AG09319 (cell line): ENCODE measurements around the gene TOGARAM2.
A peak's percentile ranks its signal among the peaks of the same experiment; 100 is the strongest.
"Not testable (repeated sequence)": the region's sequence is repeated elsewhere in the genome, so short reads cannot be mapped to it uniquely, and the experiment has no call there.

Experiments used
- DNase-seq: peaks from one replicate; pipeline ENCODE4 v3.0.0-alpha.2; 2010; ENCODE audit warnings: low read depth; ENCODE audit errors: extremely low read depth
- TF ChIP-seq, protein P1 (sequence below): IDR thresholded peaks from 2 replicates; pipeline ENCODE4 v1.5.1; 2011; ENCODE audit warnings: low read depth, mild to moderate bottlenecking, inconsistent platforms, low read length, moderate library complexity

The TOGARAM2 gene

GRCh38 chr2:29075894-29076705, 95.0 kb downstream of the TOGARAM2 start:
- TF ChIP-seq, protein P1, sequence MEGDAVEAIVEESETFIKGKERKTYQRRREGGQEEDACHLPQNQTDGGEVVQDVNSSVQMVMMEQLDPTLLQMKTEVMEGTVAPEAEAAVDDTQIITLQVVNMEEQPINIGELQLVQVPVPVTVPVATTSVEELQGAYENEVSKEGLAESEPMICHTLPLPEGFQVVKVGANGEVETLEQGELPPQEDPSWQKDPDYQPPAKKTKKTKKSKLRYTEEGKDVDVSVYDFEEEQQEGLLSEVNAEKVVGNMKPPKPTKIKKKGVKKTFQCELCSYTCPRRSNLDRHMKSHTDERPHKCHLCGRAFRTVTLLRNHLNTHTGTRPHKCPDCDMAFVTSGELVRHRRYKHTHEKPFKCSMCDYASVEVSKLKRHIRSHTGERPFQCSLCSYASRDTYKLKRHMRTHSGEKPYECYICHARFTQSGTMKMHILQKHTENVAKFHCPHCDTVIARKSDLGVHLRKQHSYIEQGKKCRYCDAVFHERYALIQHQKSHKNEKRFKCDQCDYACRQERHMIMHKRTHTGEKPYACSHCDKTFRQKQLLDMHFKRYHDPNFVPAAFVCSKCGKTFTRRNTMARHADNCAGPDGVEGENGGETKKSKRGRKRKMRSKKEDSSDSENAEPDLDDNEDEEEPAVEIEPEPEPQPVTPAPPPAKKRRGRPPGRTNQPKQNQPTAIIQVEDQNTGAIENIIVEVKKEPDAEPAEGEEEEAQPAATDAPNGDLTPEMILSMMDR = no peak; the same call in 1 of the 2 replicates
- peak; percentile 68 for DNase-seq

- TF ChIP-seq, protein P1 = no peak
- no peak for DNase-seq
Observed at GRCh38 chr2:29079887-29080286, 98.8 kb downstream of the TOGARAM2 start.

DNA sequence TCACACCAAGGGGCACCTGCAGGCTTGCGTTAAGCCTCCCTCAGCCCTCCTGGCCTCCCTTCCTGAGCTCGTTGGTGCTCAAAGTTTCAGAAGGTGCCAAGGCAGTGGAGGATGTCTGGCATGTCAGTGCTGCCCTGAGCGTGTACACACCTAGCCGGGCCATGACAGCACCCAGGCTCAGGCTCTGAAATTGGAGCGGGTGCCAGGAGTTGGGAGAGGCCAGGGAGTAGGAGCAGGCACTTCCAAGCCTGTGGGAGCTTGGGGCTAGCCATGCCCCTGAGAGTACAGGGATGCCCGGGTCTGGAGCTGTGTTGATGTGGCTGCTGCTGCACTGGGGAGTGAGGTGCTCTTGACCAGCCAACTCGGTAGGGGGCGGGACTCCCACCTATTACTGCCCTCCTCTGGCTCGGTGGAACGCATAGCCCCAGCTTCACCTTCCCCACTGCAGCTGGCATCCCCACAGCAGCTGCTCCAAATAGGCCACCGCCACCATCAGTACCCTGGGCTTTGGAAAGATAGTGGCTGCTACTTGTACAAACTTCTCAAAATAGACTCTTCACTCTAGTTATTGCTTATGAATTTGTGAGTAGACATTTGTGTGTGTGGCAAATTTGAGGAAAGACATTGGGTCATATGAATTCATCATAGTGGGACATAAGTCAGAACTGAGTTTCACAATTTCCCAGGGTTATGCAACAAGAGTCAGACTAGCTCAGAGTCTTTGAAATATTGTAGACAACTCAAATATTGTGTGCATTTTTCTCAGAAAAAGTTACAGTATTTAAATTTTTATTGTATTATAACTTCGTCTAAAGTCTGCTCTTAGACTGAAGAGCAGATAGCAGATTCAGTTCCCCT, 100.0 kb downstream of the TOGARAM2 start:
- TF ChIP-seq, protein P1 = no peak
- no peak for DNase-seq

GRCh38 chr2:29082804-29083495, 101.9 kb downstream of the TOGARAM2 start:
- TF ChIP-seq, protein P1 = no peak
- no peak for DNase-seq

DNA sequence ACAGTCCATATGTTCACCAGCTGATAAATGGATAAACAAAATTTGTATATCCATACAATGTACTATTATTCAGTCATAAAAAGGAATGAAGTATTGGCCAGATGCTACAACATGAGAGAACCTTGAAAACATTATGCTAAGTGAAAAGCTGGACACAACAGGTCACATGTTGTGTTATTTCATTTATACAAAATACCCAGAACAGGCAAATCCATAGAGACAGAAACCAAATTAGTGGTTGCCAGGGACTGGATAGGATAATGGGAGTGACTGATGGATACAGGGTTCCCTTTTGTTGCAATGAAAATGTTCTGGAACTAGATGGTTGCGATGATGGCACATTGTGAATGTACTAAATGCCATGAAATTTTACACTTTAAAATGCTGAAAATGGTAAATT, 103.5 kb downstream of the TOGARAM2 start:
- TF ChIP-seq, protein P1 = no peak
- DNase-seq = no peak

- not testable (repeated sequence) for DNase-seq
Observed at GRCh38 chr2:29090311-29090710, 109.2 kb downstream of the TOGARAM2 start.

DNA sequence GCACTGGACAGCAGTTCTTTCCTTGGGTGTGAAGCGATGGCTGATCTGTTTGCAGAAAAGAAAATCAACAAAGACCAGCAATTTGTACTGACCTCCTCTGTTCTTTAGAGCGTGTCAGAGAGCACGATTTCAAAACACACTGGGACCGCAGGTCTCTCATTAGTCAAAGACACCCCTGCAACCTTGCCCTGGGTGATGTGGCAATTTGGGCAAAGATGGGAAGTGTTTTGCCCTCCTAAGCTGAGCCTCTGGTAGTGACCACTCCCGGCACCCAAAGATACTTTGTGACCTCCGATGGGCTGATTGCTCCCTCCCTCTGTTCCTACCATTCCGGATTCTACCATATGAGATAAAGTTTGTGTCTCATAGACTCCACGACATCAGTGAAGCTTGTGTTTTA, 115.9 kb downstream of the TOGARAM2 start:
- TF ChIP-seq, protein P1 = no peak
- DNase-seq = no peak
